ENCODE results near the gene FRMD4A.

- TF ChIP-seq, protein P1, sequence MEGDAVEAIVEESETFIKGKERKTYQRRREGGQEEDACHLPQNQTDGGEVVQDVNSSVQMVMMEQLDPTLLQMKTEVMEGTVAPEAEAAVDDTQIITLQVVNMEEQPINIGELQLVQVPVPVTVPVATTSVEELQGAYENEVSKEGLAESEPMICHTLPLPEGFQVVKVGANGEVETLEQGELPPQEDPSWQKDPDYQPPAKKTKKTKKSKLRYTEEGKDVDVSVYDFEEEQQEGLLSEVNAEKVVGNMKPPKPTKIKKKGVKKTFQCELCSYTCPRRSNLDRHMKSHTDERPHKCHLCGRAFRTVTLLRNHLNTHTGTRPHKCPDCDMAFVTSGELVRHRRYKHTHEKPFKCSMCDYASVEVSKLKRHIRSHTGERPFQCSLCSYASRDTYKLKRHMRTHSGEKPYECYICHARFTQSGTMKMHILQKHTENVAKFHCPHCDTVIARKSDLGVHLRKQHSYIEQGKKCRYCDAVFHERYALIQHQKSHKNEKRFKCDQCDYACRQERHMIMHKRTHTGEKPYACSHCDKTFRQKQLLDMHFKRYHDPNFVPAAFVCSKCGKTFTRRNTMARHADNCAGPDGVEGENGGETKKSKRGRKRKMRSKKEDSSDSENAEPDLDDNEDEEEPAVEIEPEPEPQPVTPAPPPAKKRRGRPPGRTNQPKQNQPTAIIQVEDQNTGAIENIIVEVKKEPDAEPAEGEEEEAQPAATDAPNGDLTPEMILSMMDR (conservative IDR thresholded peaks at IDR 0.05), result no peak
- no peak for TF ChIP-seq EZH2 (IDR thresholded peaks at IDR 0.05; ENCODE audit: low read depth)
Measured at GRCh38 chr10:13867822-13868221, 462.9 kb downstream of the FRMD4A start.
